ENCODE measurements around the gene ROS1.
A peak's percentile ranks its signal among the peaks of the same experiment; 100 is the strongest.
"Not testable (repeated sequence)": the region's sequence is repeated elsewhere in the genome, so short reads cannot be mapped to it uniquely, and the experiment has no call there.

The ROS1 gene

DNA sequence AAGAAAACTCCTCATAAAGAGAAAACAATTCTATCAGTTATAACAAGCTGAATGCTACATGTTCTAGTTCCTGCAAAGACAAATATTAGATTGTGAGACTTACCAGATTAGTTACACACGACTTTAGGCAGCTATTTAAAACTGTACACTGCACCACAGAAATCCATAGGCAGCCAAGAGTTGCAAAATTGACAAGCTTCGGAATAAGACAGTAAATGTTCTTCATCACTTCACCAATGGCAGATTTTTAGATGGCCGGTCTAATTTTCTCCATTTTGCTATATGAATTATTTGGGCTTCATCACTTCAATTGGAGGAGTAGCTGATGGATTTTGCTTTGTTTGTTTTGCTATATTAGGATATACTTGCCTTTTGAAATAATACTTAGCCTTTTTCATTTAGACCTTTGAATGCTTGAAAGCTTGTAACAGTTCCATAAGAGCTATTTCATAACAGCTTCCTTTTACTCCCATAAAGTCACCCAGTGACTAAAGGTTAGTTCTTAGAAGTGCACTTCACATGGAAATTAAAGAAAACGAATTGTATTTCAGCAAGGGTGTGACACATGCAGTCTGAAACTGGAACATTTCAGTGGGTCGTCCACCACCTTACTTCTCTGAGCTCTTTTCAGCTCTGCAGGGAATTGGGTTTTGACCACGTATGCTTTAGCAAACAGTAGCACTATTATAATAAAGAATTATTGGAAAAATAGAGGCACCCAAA, at the start of gene ROS1:
TSS of gene ROS1 (minus strand) at position 512 of the 723 bp plus-strand sequence. CDS start at position 226, 286 bp downstream.
- no peak for DNase-seq

GRCh38 chr6:117473401-117473800, 47.7 kb upstream of the ROS1 start:
- DNase-seq = no peak

GRCh38 chr6:117472667-117473066, 46.9 kb upstream of the ROS1 start:
- no peak for DNase-seq

- DNase-seq = no peak
Measured at GRCh38 chr6:117469791-117470190, 44.0 kb upstream of the ROS1 start.

DNA sequence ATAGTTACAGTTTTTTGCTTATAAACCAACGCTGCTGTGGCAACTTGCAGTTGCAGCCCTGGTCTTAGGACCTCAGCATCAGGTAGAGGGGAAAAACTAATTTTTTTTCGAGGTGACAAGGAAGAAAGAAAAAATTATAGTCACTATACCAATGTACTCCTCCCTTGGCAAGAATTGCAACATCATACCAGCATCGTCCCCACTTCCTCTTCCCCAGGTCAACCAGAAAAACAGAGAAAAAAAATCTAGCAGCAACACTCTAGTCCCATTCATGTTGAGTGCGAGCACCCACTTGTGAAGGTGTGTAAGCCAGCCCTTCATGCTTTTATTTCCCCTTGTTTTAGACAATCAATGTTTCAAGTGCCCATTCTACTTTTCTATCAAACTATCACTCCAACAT, 43.6 kb upstream of the ROS1 start:
- DNase-seq = no peak

GRCh38 chr6:117468527-117468926, 42.8 kb upstream of the ROS1 start:
- not testable (repeated sequence) for DNase-seq

DNA sequence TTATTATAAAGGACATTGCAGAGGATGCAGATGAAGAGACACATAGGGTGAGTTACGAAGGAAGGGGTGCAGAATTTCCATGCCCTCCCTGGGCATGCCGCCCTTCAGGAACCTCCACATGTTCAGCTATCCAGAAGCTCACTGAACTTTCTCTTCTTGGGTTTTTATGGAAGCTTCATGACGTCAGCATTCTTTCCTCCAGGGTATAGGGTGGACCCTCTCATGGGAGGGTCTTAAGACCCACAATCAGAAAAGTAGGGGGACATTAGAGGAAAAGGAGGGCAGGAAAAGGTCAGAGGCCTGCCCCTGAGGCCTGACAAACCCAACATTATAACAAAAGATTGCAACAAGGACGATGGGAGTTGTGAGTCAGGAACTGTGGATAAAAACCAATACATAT, 42.1 kb upstream of the ROS1 start:
- no peak for DNase-seq

DNA sequence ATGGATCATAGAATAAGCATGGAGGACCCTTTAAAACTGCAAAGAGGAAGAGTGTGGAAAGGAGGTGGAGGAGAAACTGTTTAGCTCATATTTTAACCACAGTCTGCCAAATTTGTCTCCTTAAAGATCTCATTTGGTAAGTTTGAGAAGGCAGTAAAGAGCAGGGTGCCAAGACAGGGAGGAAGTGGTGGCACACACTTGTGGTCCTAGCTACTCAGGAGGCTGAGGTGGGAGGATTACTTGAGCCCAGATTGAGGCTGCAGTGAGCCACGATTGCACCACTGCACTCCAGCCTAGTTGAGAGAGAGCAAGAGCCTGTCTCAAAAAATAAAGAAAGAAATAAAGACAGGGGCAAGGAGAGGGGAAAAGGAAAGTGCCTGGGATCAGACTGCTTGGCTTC, 39.9 kb upstream of the ROS1 start:
- DNase-seq = no peak

DNA sequence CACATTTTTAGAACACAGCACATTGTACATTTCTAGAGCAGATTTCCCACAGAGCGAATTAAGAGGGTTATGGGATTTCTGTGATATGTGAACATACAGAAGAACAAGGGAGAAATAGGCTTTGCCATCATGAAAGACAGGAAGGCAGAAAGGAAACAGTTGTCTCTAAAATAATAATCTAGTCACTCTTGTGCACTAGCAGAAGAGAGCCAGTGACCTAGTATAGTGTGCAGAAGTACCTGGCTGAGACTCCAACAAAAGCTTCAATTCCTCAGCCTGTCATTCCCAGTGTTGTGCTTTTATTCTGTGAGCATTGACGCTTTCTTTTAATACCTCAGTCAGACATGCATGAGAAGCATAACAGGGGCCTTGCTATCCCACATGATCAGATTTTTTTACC, 39.0 kb upstream of the ROS1 start:
- no peak for DNase-seq

GRCh38 chr6:117463762-117464665, 38.3 kb upstream of the ROS1 start:
- no peak for DNase-seq

- DNase-seq = no peak
Measured at GRCh38 chr6:117459204-117459944, 33.6 kb upstream of the ROS1 start.

GRCh38 chr6:117456998-117457397, 31.3 kb upstream of the ROS1 start:
- no peak for DNase-seq

GRCh38 chr6:117456250-117456649, 30.5 kb upstream of the ROS1 start:
- no peak for DNase-seq

DNA sequence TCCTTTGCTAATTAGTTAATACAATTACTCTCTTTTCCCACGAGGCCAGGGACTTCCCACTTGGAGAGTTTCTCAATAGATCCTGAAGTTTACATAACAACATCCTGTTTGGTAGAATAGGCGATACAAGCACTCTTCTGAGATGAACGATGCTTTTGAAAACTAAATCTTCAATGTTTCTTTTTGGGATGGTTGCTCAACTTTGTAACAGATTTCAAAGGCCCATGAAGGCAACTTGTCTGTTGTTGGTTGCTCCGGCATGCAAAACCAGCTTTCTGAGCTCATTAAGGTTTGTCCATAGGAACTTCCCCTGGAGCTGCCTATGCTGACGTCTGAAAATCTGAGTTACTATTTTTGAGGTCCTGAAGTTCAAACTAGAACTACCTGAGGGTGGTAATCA, 25.9 kb upstream of the ROS1 start:
- no peak for DNase-seq

DNA sequence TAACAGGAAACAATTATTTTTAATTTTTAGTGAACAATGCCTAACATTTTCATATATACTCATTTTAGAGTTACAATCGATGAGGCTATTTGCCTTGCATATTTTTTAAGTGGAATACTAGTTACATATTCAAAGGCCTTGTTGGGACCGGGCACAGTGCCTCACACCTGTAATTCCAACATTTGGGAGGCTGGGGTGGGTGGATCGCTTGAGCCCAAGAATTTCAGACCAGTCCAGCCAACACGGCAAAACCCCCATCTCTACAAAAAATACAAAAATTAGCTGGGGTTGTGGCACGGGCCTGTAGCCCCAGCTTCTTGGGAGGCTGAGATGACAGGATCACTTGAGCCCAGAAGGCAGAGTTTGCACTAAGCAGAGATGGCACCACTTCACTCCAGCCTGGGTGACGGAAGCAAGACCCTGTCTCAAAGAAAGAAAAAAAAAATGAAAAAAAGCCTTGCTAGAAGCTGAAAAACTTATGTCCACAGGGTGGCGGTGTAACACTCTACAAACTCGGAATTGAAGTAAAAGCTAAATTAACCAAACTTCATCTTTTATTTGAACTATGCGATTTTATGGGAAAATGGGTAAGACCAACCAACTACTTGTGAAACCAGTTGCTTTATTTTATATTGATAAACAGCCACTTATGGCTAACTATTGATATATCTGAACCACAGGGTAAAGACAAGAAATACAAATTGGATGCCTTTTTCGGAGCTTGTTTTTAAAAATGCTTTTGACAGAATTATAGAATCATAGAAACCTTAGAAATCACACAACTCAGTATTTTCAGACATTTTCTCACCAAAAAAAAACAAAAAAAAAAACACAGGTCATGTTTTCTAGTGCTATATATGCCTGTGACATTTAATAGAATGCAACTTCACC, 24.1 kb upstream of the ROS1 start:
- DNase-seq = peak; percentile 58

- DNase-seq = no peak
Measured at GRCh38 chr6:117448732-117449485, 23.2 kb upstream of the ROS1 start.

GRCh38 chr6:117448011-117448410, 22.3 kb upstream of the ROS1 start:
- no peak for DNase-seq

- DNase-seq = no peak
Measured at GRCh38 chr6:117446861-117447260, 21.1 kb upstream of the ROS1 start.

GRCh38 chr6:117444600-117444999, 18.9 kb upstream of the ROS1 start:
- no peak for DNase-seq

DNA sequence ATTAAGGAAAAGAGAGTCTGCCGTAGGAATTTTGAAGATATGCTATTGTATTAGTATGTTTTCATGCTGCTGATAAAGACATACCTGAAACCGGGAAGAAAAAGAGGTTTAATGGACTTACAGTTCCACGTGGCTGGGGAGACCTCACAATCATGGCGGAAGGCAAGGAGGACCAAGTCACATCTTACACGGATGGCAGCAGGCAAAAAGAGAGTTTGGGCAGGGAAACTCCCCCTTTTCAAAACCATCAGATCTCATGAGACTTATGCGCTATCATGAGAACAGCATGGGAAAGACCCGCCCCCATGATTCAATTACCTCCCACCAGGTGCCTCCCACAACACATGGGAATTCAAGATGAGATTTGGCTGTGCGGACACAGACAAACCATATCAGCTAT, 16.6 kb upstream of the ROS1 start:
- not testable (repeated sequence) for DNase-seq

GRCh38 chr6:117441824-117442264, 16.1 kb upstream of the ROS1 start:
- DNase-seq = no peak
